Ecto neural progenitor cell (in vitro differentiated cells): ENCODE results near the gene LBP.
"Not testable (repeated sequence)": the region's sequence is repeated elsewhere in the genome, so short reads cannot be mapped to it uniquely, and the experiment has no call there.

ENCODE experiments used
- DNase-seq: peaks from one replicate; pipeline ENCODE4 v3.0.0-alpha.2; 2018; ENCODE audit warnings: low spot score

Gene LBP, protein sequence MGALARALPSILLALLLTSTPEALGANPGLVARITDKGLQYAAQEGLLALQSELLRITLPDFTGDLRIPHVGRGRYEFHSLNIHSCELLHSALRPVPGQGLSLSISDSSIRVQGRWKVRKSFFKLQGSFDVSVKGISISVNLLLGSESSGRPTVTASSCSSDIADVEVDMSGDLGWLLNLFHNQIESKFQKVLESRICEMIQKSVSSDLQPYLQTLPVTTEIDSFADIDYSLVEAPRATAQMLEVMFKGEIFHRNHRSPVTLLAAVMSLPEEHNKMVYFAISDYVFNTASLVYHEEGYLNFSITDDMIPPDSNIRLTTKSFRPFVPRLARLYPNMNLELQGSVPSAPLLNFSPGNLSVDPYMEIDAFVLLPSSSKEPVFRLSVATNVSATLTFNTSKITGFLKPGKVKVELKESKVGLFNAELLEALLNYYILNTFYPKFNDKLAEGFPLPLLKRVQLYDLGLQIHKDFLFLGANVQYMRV

GRCh38 chr20:38346247-38346651 lies at the start of gene LBP:
Gene LBP, plus strand, starts transcription at chr20:38346482. Its CDS starts 35 bp downstream, at chr20:38346517.
- no peak for DNase-seq

DNA sequence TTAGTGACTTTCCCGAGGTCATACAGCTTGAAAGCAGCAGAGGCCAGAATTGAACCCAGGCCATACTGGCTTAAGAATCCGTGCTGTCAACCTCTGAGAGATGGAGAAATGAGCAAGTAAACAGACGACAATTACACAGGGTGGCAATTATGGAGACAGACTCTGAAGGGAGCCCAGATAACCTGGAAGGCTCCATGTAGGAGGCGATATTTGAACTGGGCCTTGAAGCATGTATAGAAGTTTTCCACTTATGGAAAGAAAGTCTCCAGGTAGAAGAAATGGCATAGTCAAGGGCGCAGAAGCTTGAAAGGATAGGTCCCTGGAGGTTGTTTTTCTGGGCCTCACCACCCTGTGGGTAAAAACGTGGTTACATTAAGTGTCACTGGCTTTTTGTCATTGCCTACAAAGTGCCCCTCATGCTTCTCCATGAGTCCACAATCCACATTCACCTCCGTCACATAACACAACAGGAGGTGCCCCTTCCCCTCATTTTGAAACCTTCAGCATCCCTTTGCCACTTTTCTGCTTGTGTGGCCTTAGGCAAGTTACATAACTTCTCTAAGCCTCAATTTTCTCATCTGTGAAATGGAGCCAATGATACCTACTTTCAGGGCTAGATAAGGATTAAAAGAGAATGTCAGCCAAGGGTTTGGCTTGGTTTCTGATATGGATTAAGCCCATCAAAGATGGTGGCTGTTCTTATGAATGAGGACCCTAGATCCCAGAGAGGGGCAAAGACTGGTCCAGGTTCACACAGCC lies 48.2 kb upstream of the LBP start:
- no peak for DNase-seq

DNA sequence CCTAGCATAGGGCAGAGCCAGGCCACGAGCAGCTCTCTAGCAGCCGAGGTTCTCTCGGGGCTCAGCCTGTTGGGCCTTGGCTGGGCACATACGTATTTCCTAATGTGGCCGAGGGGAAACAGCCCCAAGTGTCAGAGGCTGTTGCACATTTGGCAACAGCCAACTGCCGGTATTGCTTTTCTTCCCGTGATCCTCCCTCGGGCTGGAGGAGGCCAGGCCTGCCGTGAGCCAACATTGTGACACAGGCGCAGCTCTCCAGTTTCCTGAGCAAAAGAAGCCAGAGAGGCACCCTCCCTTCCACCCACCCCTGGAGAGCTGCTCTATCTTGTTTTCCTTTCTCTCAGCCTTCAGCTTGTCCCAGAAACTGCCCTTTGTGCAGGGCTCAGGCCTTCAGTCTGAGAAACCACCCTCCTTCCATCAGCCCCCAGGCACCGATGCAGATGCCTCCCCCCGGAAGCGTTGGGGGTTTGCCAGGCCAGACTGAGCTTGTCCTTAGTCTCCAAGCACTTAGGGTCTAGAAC lies 47.5 kb upstream of the LBP start:
- DNase-seq = no peak

DNA sequence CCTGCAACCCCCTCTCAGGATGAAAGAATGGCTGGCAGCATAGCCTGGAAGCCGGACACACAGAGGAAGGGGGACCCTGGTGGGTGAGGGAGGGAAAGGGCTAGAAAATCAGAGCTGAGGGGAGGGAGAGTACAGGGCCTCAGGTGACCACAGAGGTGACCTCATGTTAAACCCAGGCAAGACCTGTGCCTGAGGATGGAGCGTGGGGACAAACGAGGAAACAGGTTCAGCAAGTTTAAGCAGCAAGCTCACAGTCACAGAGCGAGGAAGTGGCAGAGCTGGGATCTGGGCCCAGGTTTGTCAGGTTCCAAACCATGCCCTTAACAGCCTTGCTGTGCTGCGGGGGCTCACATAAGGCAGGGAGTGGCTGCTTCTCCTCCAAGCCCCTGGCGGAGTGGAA lies 46.3 kb upstream of the LBP start:
- no peak for DNase-seq

GRCh38 chr20:38300438-38300837 lies 45.8 kb upstream of the LBP start:
- DNase-seq = no peak

GRCh38 chr20:38301309-38301708 lies 45.0 kb upstream of the LBP start:
- DNase-seq = no peak

GRCh38 chr20:38302786-38303185 lies 43.5 kb upstream of the LBP start:
- DNase-seq = no peak

- DNase-seq = no peak
These were observed 42.3 kb upstream of the LBP start, which contains the start of gene BPI for GRCh38 chr20:38303908-38304379. Gene BPI, plus strand, starts transcription at chr20:38304156. Its CDS starts 68 bp downstream, at chr20:38304224.

- DNase-seq = no peak
These were observed 41.3 kb upstream of the LBP start for GRCh38 chr20:38304845-38305447.

GRCh38 chr20:38305541-38305940 lies 40.7 kb upstream of the LBP start:
- no peak for DNase-seq

DNA sequence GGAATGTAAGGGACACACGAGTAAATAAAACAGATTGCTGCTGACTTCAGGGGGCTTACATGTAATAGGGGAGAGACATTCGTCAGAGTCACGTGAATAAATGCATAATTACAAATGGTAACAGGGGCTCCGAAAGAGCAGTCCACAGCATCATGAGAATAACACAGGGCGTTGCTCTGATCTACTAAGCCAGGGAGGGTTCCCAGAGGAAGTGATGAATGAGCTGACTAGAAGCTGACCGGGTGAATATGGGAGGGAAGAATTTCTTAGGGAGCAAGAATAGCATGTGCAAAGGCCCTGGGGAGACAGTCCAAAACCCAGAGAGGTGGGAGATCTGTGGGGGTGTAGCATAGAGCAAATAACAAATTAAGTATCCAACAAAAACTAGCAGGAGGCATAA lies 39.9 kb upstream of the LBP start:
- DNase-seq = no peak

DNA sequence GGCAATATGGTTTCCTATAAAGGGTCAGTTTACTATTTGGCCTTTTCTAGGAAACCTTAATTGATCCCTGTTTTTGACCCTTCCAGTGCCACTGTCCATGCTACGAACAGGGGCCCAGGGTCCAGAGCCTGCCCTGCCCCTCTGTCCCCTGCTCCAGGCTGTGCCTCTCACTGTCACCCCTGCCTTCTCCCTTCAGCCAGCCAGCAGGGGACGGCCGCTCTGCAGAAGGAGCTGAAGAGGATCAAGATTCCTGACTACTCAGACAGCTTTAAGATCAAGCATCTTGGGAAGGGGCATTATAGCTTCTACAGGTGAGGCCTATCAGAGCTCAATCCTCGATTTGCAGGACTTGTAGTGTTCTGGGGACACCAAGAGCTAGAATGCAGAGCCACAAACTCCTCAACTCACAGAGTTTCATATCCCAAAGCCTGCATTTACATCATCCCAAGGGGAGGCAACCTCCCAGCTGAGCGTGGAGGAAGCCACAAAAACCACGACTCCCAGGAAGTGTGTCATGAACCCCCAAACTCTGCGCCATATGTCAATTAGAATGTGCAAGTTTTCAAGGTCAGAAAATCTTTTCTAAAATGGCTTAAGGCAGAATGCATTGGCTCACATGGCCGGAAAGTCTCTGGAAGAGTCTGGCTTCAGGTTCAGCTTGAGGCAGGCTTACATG lies 38.8 kb upstream of the LBP start:
- no peak for DNase-seq

DNA sequence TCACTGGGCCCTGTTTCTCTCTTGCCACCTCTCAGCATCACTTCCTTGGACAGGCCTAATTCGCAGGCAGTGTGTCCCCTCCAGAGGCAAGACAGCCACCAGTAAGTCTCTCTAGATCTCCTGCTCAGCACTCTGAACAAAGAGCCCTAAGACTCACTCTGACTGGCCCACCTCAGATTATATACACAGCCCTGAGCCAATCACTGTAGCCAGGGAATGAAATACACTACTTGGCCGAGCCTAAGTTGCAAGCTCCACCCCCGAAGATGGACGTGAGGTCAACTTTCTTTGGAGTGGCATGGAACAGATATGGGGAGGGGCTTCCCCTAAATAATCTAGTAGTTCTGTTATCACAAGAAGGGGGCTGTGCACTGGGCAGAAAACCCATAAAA lies 38.2 kb upstream of the LBP start:
- no peak for DNase-seq

DNA sequence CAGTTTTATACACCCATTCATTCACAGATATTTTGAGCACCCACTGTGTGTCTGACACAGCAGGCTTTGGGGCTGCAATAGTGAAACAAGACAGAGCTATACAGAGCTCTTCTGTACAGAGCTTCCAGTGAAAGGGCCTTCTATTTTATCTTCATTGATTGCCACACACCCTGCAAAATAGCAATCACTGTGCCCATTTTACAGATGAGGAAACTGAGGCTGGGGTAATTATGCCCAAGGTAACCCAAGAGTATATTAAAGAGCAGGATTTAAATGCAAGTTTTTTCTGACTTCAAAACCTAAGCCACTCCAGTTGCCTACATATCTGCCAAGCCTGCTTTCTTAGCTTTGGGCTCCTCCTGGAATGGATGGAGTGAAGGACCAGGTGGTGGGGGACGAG lies 37.8 kb upstream of the LBP start:
- no peak for DNase-seq

DNA sequence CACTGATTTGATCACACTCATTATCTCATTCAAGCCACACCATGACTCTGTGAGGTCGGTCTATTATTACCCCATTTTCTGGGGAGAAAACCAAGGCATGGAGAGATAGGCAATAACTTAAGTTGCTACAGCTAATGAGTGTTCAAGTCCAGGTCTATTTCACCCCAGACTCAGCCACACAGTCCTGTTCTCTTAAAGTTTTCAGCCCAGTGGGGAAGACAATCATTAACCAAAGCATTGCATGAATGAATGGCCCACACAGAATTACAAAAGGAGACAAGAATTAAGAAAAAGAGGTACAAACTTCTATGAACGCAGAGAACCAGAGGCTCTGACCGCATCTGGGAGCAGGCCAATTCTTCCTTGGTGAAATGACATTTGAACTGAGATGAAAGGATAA lies 35.2 kb upstream of the LBP start:
- no peak for DNase-seq

- DNase-seq = no peak
These were observed 34.8 kb upstream of the LBP start for GRCh38 chr20:38311491-38311890.

- no peak for DNase-seq
These were observed 32.6 kb upstream of the LBP start for GRCh38 chr20:38313676-38314075.

DNA sequence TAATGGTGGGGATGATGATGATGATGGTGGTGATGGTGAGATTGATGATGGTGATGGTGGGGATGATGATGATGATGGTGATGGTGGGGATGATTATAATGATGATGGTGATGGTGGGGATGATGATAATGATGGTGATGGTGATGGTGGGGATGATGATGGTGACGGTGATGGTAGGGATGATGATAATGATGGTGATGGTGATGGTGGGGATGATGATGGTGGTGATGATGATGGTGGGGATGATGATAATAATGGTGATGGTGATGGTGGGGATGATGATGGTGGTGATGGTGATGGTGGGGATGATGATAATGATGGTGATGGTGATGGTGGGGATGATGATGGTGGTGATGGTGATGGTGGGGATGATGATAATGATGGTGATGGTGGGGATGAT lies 31.9 kb upstream of the LBP start:
- not testable (repeated sequence) for DNase-seq

GRCh38 chr20:38315290-38315966 lies 30.9 kb upstream of the LBP start:
- DNase-seq = no peak

- DNase-seq = no peak
These were observed 29.9 kb upstream of the LBP start for GRCh38 chr20:38316341-38316740.

- DNase-seq = no peak
These were observed 28.9 kb upstream of the LBP start for GRCh38 chr20:38317422-38317821.
